GM23338 (cell line): Measurements from ENCODE around the gene GSC2. TPM values are rescaled to one million over a fixed set of nuclear protein-coding genes. Genes with fewer than 3 reads are reported as not detected.

Experiments
- ATAC-seq: fragments of 200-7000 bp; cut with Tn5 transposase; 3 replicates; pipeline ENCODE4 v1.9.1; 2020
- DNase-seq: peaks from one replicate; pipeline ENCODE4 v3.0.0-alpha.2; 2015; ENCODE audit warnings: low spot score
- H2AFZ ChIP-seq: fragments of 200-600 bp; sonication (generic); 2 replicates; pipeline ENCODE4 v1.8.0; 2016; ENCODE audit warnings: antibody characterized with exemption, mild to moderate bottlenecking, moderate library complexity
- H3F3A ChIP-seq: fragments of 200-600 bp; sonication (generic); replicated peaks from 2 replicates; pipeline ENCODE4 v1.8.0; 2017; ENCODE audit warnings: antibody characterized with exemption, mixed run types, low read depth
- H3K27ac ChIP-seq: fragments of 200-600 bp; sonication (generic); 2 replicates; pipeline ENCODE4 v1.6.1; 2016; ENCODE audit warnings: low read depth
- H3K27me3 ChIP-seq: fragments of 200-600 bp; sonication (generic); 2 replicates; pipeline ENCODE4 v1.8.0; 2016; ENCODE audit warnings: mild to moderate bottlenecking, mixed run types, moderate library complexity; ENCODE audit not compliant: insufficient read depth
- H3K36me3 ChIP-seq: fragments of 200-600 bp; sonication (generic); 2 replicates; pipeline ENCODE4 v1.8.0; 2016; ENCODE audit warnings: mild to moderate bottlenecking; ENCODE audit not compliant: insufficient read depth
- H3K4me1 ChIP-seq: fragments of 200-600 bp; sonication (generic); 2 replicates; pipeline ENCODE4 v1.8.0; 2016; ENCODE audit warnings: mild to moderate bottlenecking, moderate library complexity; ENCODE audit not compliant: insufficient read depth
- H3K4me2 ChIP-seq: fragments of 200-600 bp; sonication (generic); 2 replicates; pipeline ENCODE4 v1.7.1; 2017; ENCODE audit warnings: mixed run types
- H3K4me3 ChIP-seq: fragments of 200-600 bp; sonication (generic); 2 replicates; pipeline ENCODE4 v1.6.1; 2016; ENCODE audit warnings: mixed run types
- H3K79me2 ChIP-seq: fragments of 200-600 bp; sonication (generic); replicated peaks from 2 replicates; pipeline ENCODE4 v1.8.0; 2017; ENCODE audit warnings: mild to moderate bottlenecking; ENCODE audit not compliant: insufficient read depth
- H3K9me2 ChIP-seq: fragments of 200-600 bp; sonication (generic); 2 replicates; pipeline ENCODE4 v1.8.0; 2017; ENCODE audit not compliant: insufficient read depth
- H4K20me1 ChIP-seq: fragments of 200-600 bp; sonication (generic); replicated peaks from 2 replicates; pipeline ENCODE4 v1.8.0; 2017; ENCODE audit warnings: mild to moderate bottlenecking; ENCODE audit not compliant: insufficient read depth
- H3K27ac Mint-ChIP-seq: 2 replicates; pipeline ENCODE4 v1.8.0; 2020; ENCODE audit warnings: inconsistent platforms, mild to moderate bottlenecking, moderate library complexity, mixed read lengths
- H3K27me3 Mint-ChIP-seq: 3 replicates; pipeline ENCODE4 v1.8.0; 2022; ENCODE audit warnings: low read depth, mild to moderate bottlenecking, moderate library complexity, mixed read lengths, inconsistent platforms; ENCODE audit not compliant: insufficient read depth, poor library complexity
- H3K36me3 Mint-ChIP-seq: 3 replicates; pipeline ENCODE4 v1.8.0; 2021; ENCODE audit warnings: low read depth, mild to moderate bottlenecking, inconsistent platforms, moderate library complexity, mixed read lengths
- H3K4me1 Mint-ChIP-seq: 3 replicates; pipeline ENCODE4 v1.8.0; 2020; ENCODE audit warnings: mild to moderate bottlenecking, inconsistent platforms, mixed read lengths
- H3K4me3 Mint-ChIP-seq: 3 replicates; pipeline ENCODE4 v1.8.0; 2021; ENCODE audit warnings: moderate library complexity, mild to moderate bottlenecking, inconsistent platforms, mixed read lengths
- H3K9me3 Mint-ChIP-seq: 3 replicates; pipeline ENCODE4 v1.8.0; 2020; ENCODE audit warnings: moderate library complexity, mild to moderate bottlenecking, inconsistent platforms, mixed read lengths
- EZH2 ChIP-seq: fragments of 200-600 bp; sonication (generic); IDR thresholded peaks from one replicate; pipeline ENCODE4 v1.8.0; 2017; ENCODE audit warnings: antibody characterized with exemption, mild to moderate bottlenecking, low read depth; ENCODE audit not compliant: unreplicated experiment
- EZH2phosphoT487 ChIP-seq: fragments of 200-600 bp; sonication (generic); IDR thresholded peaks from one replicate; pipeline ENCODE4 v1.8.1; 2018; ENCODE audit warnings: antibody characterized with exemption; ENCODE audit not compliant: unreplicated experiment
- JUNB ChIP-seq: IDR thresholded peaks from one replicate; pipeline ENCODE4 v1.6.1; 2016; ENCODE audit warnings: antibody characterized with exemption; ENCODE audit not compliant: unreplicated experiment
- NANOG ChIP-seq: IDR thresholded peaks from 2 replicates; pipeline ENCODE4 v1.6.1; 2016; ENCODE audit warnings: antibody characterized with exemption, borderline replicate concordance
- POLR2AphosphoS5 ChIP-seq: IDR thresholded peaks from 2 replicates; pipeline ENCODE4 v1.6.1; 2016; ENCODE audit warnings: antibody characterized with exemption, low read depth
- REST ChIP-seq: IDR thresholded peaks from one replicate; pipeline ENCODE4 v1.6.1; 2018; ENCODE audit warnings: antibody characterized with exemption; ENCODE audit not compliant: unreplicated experiment
- STAT1 ChIP-seq: IDR thresholded peaks from one replicate; pipeline ENCODE4 v1.6.1; 2016; ENCODE audit warnings: antibody characterized with exemption; ENCODE audit not compliant: unreplicated experiment
- ZNF114 ChIP-seq: fragments of 250-450 bp; sonication (Bioruptor Pico); IDR thresholded peaks from 2 replicates; pipeline ENCODE4 v1.5.0; 2020; ENCODE audit warnings: mild to moderate bottlenecking, moderate library complexity
- ZNF331 ChIP-seq: fragments of 250-450 bp; sonication (Bioruptor Pico); IDR thresholded peaks from 2 replicates; pipeline ENCODE4 v1.5.0; 2020; ENCODE audit warnings: low read depth, mild to moderate bottlenecking, moderate library complexity
- ZNF462 ChIP-seq: fragments of 250-450 bp; sonication (Bioruptor Pico); IDR thresholded peaks from 2 replicates; pipeline ENCODE4 v1.5.0; 2020; ENCODE audit warnings: mild to moderate bottlenecking, moderate library complexity
- polyA plus RNA-seq: library from polyadenylated mRNA; unstranded; fragments of >200 nt; fragmentation: Nextera tagmentation; extraction: Ambion mirVana; gene quantifications from 2 replicates; pipeline ENCODE4 v1.2.1, GENCODE V29; 2016
- total RNA-seq: library from RNA; depleted of rRNA; stranded (reverse); fragments of >200 nt; shearing (Covaris generic); gene quantifications from 2 replicates; pipeline ENCODE4 v1.2.3, GENCODE V29; 2014

The GSC2 gene
- total and polyA plus RNA-seq, 2 experiments from 2014 or later: not detected

GRCh38 chr22:19142394-19142793 is 7.7 kb downstream of the GSC2 start (continued):
- TF ChIP-seq ZNF462 (CRISPR knock-in tag) (no peak), EZH2phosphoT487 (no peak), ZNF114 (CRISPR knock-in tag) (no peak), ZNF331 (CRISPR knock-in tag) (no peak)

GRCh38 chr22:19139974-19140373 is 10.1 kb downstream of the GSC2 start:
- no peak overlapping the region for H3K4me3 Mint-ChIP-seq
- H3K27ac ChIP-seq: no peak overlapping the region
- H3F3A ChIP-seq: no peaks in the 10 kb centered on the region
- no peak overlapping the region for H3K4me2 ChIP-seq
- ATAC-seq: no peak
- H3K27ac Mint-ChIP-seq: no peak overlapping the region
- DNase-seq: no peak
- H3K4me3 ChIP-seq: no peak overlapping the region
- H3K79me2 ChIP-seq: peaks cover 12% of the 10 kb centered on the region
- H3K4me1 ChIP-seq: peaks cover 4% of the 10 kb centered on the region; the same call in 1 of the 2 replicates
- peaks cover 5% of the 10 kb centered on the region for H3K4me1 Mint-ChIP-seq
- H2AFZ ChIP-seq: no peak overlapping the region
- no peaks in the 10 kb centered on the region for H3K9me3 Mint-ChIP-seq
- no peaks in the 10 kb centered on the region for H3K9me2 ChIP-seq
- peaks cover 50% of the 10 kb centered on the region for H3K36me3 Mint-ChIP-seq
- peaks cover 13% of the 10 kb centered on the region for H3K27me3 Mint-ChIP-seq
- 0 out of 2 replicates have a peak, but pooled peaks cover 1% of the 10 kb centered on the region for H3K27me3 ChIP-seq
- no peaks in the 10 kb centered on the region for H4K20me1 ChIP-seq
- H3K36me3 ChIP-seq: peaks cover 6% of the 10 kb centered on the region
- TF ChIP-seq EZH2phosphoT487: no peak
- no peak for TF ChIP-seq REST
- no peak for TF ChIP-seq EZH2
- no peak for TF ChIP-seq NANOG
- no peak for TF ChIP-seq JUNB
- no peak for TF ChIP-seq STAT1
- no peak for TF ChIP-seq ZNF114 (CRISPR knock-in tag)
- TF ChIP-seq POLR2AphosphoS5: no peak
- no peak for TF ChIP-seq ZNF331 (CRISPR knock-in tag)
